A673 (cell line): ENCODE results near the gene ZNF124. TPM values are rescaled to one million over a fixed set of nuclear protein-coding genes. Genes with fewer than 3 reads are reported as not detected.
"Not testable (repeated sequence)": the region's sequence is repeated elsewhere in the genome, so short reads cannot be mapped to it uniquely, and the experiment has no call there.

Experiments
- BruUV-seq: library from RNA; stranded (reverse); fragments of 400-500 nt; replicated peaks from 2 replicates; lab custom pipeline; 2021; lab: Mats Ljungman, UMichigan
- CTCF ChIA-PET: fragments of 300-600 bp; sonication (Branson Sonifier 250); formaldehyde crosslinking; loops from one replicate; lab custom pipeline; 2022; ENCODE audit warnings: antibody characterized with exemption; lab: Charles Lee
- POLR2A ChIA-PET: fragments of 300-600 bp; sonication (Branson Sonifier 250); formaldehyde crosslinking; loops from one replicate; lab custom pipeline; 2022; ENCODE audit warnings: antibody characterized with exemption; ENCODE audit not compliant: low non-redundant PET; lab: Charles Lee
- DNase-seq: peaks from one replicate; pipeline ENCODE4 v3.0.0-alpha.2; 2015; ENCODE audit warnings: low spot score
- H3K27ac ChIP-seq: fragments of 200-600 bp; sonication (generic); 2 replicates; pipeline ENCODE4 v1.5.1; 2016; ENCODE audit warnings: mixed run types, low read depth, mild to moderate bottlenecking, mixed read lengths, antibody characterized with exemption, low read length; ENCODE audit not compliant: poor library complexity, severe bottlenecking
- H3K27me3 ChIP-seq: fragments of 200-600 bp; sonication (generic); replicated peaks from 2 replicates; pipeline ENCODE4 v1.6.1; 2017; ENCODE audit warnings: mixed run types, low read depth, mild to moderate bottlenecking, mixed read lengths, antibody characterized with exemption, low read length; ENCODE audit not compliant: insufficient read depth, poor library complexity
- H3K36me3 ChIP-seq: fragments of 200-600 bp; sonication (generic); 2 replicates; pipeline ENCODE4 v1.6.1; 2016; ENCODE audit warnings: mixed run types, mild to moderate bottlenecking, mixed read lengths, antibody characterized with exemption, low read length; ENCODE audit not compliant: insufficient read depth, poor library complexity, severe bottlenecking
- H3K4me1 ChIP-seq: fragments of 200-600 bp; sonication (generic); 2 replicates; pipeline ENCODE4 v1.6.1; 2017; ENCODE audit warnings: mixed run types, mild to moderate bottlenecking, mixed read lengths, antibody characterized with exemption, low read length; ENCODE audit not compliant: insufficient read depth, poor library complexity, severe bottlenecking
- H3K4me3 ChIP-seq: fragments of 200-600 bp; sonication (generic); 2 replicates; pipeline ENCODE4 v1.5.1; 2016; ENCODE audit warnings: low read depth, mixed run types, mild to moderate bottlenecking, mixed read lengths, low read length; ENCODE audit not compliant: poor library complexity, severe bottlenecking
- H3K9me3 ChIP-seq: fragments of 200-600 bp; sonication (generic); 2 replicates; pipeline ENCODE4 v1.6.1; 2016; ENCODE audit warnings: mixed run types, low read depth, mild to moderate bottlenecking, mixed read lengths, antibody characterized with exemption, low read length; ENCODE audit not compliant: poor library complexity, severe bottlenecking
- EZH2 ChIP-seq: fragments of 200-600 bp; sonication (generic); IDR thresholded peaks from 2 replicates; pipeline ENCODE4 v1.6.1; 2017; ENCODE audit warnings: borderline replicate concordance, low read depth, mild to moderate bottlenecking, mixed read lengths, antibody characterized with exemption, low read length; ENCODE audit not compliant: poor library complexity, severe bottlenecking
- intact Hi-C: fragments of 100-400 bp; cut with micrococcal nuclease; formaldehyde crosslinking; loops from one replicate; pipeline ENCODE4 v1.10.0; 2022; ENCODE audit not compliant: unreplicated experiment
- total RNA-seq: library from RNA; stranded (reverse); gene quantifications from 2 replicates; pipeline ENCODE4 v1.2.3, GENCODE V29; 2021
- TF ChIP-seq, protein P1 (sequence below): fragments of 300-800, 200-600 bp; sonication (generic); conservative IDR thresholded peaks from 2 replicates; pipeline ENCODE4 v1.5.1; 2017; ENCODE audit warnings: low read depth, mild to moderate bottlenecking, antibody characterized with exemption, low read length, moderate library complexity, mixed read lengths

ZNF124 gene
- total RNA-seq, 1 experiment from 2014 or later: 34.7 TPM

DNA sequence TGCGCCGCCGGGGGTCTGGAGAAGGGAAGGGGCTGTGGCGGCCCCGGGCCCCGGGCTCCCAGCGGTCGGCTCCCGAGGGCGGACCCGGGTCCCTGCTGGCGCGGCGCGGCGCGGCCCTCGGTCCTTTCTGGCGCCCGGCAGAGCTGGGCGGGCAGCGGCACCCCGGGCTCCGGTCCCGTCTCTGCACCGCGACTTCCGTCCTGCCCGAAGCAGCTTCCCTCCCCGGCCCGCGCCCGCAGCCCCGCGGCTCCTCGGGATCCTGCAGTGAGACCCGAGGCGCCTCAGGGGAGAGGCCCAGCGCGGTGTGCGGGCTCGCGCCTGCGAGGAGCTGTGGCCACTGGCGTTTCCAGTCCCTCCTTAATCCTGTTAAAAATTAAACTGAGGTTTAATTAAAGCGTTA lies 45.2 kb downstream of the ZNF124 start:
- DNase-seq, POLR2A ChIA-PET, H3K27ac ChIP-seq, CTCF ChIA-PET, H3K4me1 ChIP-seq, intact Hi-C loops, H3K4me3 ChIP-seq, H3K27me3 ChIP-seq, BruUV-seq: not testable (repeated sequence)
- Histone ChIP-seq H3K9me3 (peaks cover 14% of the 10 kb centered on the region), H3K36me3 (peaks cover 10% of the 10 kb centered on the region)

DNA sequence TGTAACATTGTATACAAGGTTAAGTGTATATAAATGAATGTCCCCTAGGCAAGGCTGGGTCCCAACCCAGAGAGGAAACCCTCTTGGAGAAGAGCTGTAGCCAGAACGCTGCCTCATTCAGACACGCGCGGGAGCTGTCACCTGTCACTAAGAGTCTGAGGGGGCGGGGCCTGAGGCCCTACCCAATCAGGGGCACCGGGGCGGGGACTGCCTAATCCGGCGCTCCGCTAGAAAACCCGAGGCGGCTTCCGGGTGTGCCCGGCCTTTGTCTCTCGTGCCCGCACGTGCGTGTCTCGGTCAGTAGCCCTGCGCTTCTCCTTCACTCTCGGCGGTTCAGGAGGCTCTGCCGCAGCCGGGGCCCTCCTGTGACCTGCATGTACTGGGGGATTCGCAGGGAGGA lies 45.7 kb downstream of the ZNF124 start:
- CTCF ChIA-PET, H3K27ac ChIP-seq, H3K36me3 ChIP-seq, H3K9me3 ChIP-seq, POLR2A ChIA-PET, intact Hi-C loops, H3K4me3 ChIP-seq, H3K27me3 ChIP-seq, BruUV-seq, DNase-seq, H3K4me1 ChIP-seq: not testable (repeated sequence)

DNA sequence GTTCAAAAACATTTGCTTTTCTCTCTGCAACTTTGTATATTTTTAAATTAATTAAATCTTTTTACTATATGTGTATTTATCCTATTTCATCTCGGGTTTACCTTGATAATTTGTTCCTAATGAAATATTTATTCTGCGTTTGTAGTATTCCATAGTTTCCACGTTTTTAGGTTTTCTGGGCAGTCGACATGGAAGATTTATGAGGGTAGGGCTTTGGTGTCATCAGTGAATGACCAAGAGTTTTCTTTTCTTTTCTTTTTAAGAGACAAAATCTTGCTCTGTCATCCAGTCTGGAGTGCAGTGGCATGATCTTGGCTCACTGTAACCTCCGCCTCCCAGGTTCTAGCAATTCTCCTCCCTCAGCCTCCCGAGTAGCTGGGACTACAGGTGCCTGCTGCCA lies 50.4 kb downstream of the ZNF124 start:
- TF ChIP-seq, protein P1, sequence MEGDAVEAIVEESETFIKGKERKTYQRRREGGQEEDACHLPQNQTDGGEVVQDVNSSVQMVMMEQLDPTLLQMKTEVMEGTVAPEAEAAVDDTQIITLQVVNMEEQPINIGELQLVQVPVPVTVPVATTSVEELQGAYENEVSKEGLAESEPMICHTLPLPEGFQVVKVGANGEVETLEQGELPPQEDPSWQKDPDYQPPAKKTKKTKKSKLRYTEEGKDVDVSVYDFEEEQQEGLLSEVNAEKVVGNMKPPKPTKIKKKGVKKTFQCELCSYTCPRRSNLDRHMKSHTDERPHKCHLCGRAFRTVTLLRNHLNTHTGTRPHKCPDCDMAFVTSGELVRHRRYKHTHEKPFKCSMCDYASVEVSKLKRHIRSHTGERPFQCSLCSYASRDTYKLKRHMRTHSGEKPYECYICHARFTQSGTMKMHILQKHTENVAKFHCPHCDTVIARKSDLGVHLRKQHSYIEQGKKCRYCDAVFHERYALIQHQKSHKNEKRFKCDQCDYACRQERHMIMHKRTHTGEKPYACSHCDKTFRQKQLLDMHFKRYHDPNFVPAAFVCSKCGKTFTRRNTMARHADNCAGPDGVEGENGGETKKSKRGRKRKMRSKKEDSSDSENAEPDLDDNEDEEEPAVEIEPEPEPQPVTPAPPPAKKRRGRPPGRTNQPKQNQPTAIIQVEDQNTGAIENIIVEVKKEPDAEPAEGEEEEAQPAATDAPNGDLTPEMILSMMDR: no peak
- TF ChIP-seq EZH2: no peak
- DNase-seq: no peak
- no TSS peak for BruUV-seq
- no peak overlapping the region for H3K27ac ChIP-seq
- ChIA-PET CTCF (no interaction called here), POLR2A (no interaction called here)
- H3K4me3 ChIP-seq: no peak overlapping the region
- intact Hi-C loops: no loop called here
- H3K36me3 ChIP-seq: no peaks in the 10 kb centered on the region
- H3K27me3 ChIP-seq: no peaks in the 10 kb centered on the region
- no peaks in the 10 kb centered on the region for H3K4me1 ChIP-seq
- no peaks in the 10 kb centered on the region for H3K9me3 ChIP-seq

DNA sequence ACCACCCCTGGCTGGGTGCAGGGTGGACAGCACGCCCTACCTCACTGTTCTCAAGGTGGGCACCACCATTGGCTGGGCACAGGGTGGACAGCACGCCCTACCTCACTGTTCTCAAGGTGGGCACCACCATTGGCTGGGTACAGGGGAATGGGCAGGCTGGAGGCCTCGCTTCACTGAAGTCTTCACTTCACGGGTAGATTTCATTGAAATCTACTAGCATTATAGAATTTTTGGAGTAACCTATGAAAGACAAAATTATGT lies 51.5 kb downstream of the ZNF124 start:
- intact Hi-C loops, H3K27ac ChIP-seq, H3K36me3 ChIP-seq, H3K9me3 ChIP-seq, H3K4me3 ChIP-seq, CTCF ChIA-PET, DNase-seq, POLR2A ChIA-PET, H3K27me3 ChIP-seq, BruUV-seq, H3K4me1 ChIP-seq: not testable (repeated sequence)
